GM12878 (cell line): ENCODE results near the gene ABHD17A. TPM values are rescaled to one million over a fixed set of nuclear protein-coding genes. Genes with fewer than 3 reads are reported as not detected.

ENCODE experiments used
- ATAC-seq: fragments of 200-7000 bp; cut with Tn5 transposase; 3 replicates; pipeline ENCODE4 v1.9.1; 2020; ENCODE audit warnings: mild to moderate bottlenecking, moderate library complexity
- BruUV-seq: library from RNA; stranded (reverse); fragments of 400-500 nt; replicated peaks from 2 replicates; lab custom pipeline; 2021; lab: Mats Ljungman, UMichigan
- CTCF ChIA-PET: fragments of 300-600 bp; sonication (Branson Sonifier 250); formaldehyde crosslinking; extraction: SDS; loops from one replicate; lab custom pipeline; 2021; ENCODE audit warnings: inconsistent platforms; lab: Yijun Ruan, JAX
- POLR2A ChIA-PET: fragments of 350-600 bp; formaldehyde crosslinking; extraction: SDS; loops from one replicate; lab custom pipeline; 2021; ENCODE audit warnings: inconsistent platforms; lab: Charles Lee
- RAD21 ChIA-PET: fragments of 300-600 bp; sonication (Branson Sonifier 250); formaldehyde crosslinking; loops from one replicate; lab custom pipeline; 2023; ENCODE audit warnings: antibody characterized with exemption; ENCODE audit not compliant: unreplicated experiment; lab: Charles Lee
- SMC1A ChIA-PET: fragments of 300-600 bp; sonication (Branson Sonifier 250); formaldehyde crosslinking; loops from one replicate; lab custom pipeline; 2023; ENCODE audit not compliant: unreplicated experiment, uncharacterized antibody; lab: Charles Lee
- DNase-seq: peaks from one replicate; pipeline ENCODE4 v3.0.0-alpha.2; 2011; ENCODE audit warnings: low read depth, low spot score
- FAIRE-seq: peaks from 3 replicates; lab custom pipeline; 2011; peaks lifted over from hg19 to GRCh38; lab: Jason Lieb, UNC
- H2AFZ ChIP-seq: 2 replicates; pipeline ENCODE4 v1.6.0; 2011; ENCODE audit warnings: low read depth, low read length, control low read depth; ENCODE audit not compliant: control insufficient read depth
- H3K27ac ChIP-seq: 2 replicates; pipeline ENCODE4 v1.5.1; 2011; ENCODE audit warnings: control low read depth; ENCODE audit not compliant: control insufficient read depth, insufficient read depth
- H3K27me3 ChIP-seq, 2 experiments: replicated peaks in 1 of 2; 2 replicates each; pipeline versions ENCODE4 v1.6.0 to v1.6.1; 2011; ENCODE audit warnings: low read length in 1 of 2; ENCODE audit not compliant: control insufficient read depth in 2 of 2, insufficient read depth in 2 of 2
- H3K36me3 ChIP-seq, 2 experiments: 2 replicates each; pipeline ENCODE4 v1.5.1; 2011; ENCODE audit warnings: low read length in 1 of 2; ENCODE audit not compliant: control insufficient read depth in 2 of 2, insufficient read depth in 2 of 2
- H3K4me1 ChIP-seq: 2 replicates; pipeline ENCODE4 v1.6.1; 2011; ENCODE audit warnings: mild to moderate bottlenecking, low read length, moderate library complexity, mixed read lengths; ENCODE audit not compliant: control insufficient read depth, insufficient read depth
- H3K4me2 ChIP-seq: 2 replicates; pipeline ENCODE4 v1.6.0; 2011; ENCODE audit warnings: control low read depth; ENCODE audit not compliant: control insufficient read depth, insufficient read depth
- H3K4me3 ChIP-seq: fragments of 200-600 bp; sonication (generic); 2 replicates; pipeline ENCODE4 v1.5.1; 2016
- H3K79me2 ChIP-seq: 2 replicates; pipeline ENCODE4 v1.6.0; 2011; ENCODE audit warnings: low read length; ENCODE audit not compliant: control insufficient read depth, insufficient read depth
- H3K9ac ChIP-seq: 2 replicates; pipeline ENCODE4 v1.8.0; 2011; ENCODE audit warnings: low read length, control low read depth, mixed read lengths; ENCODE audit not compliant: control insufficient read depth, insufficient read depth
- H3K9me3 ChIP-seq: replicated peaks from 3 replicates; pipeline ENCODE4 v1.5.1; 2011; ENCODE audit warnings: mild to moderate bottlenecking, low read length; ENCODE audit not compliant: control insufficient read depth, insufficient read depth
- H4K20me1 ChIP-seq: 2 replicates; pipeline ENCODE4 v1.6.0; 2011; ENCODE audit not compliant: control insufficient read depth, insufficient read depth
- ASH2L ChIP-seq: fragments of 300-600, 200-600 bp; sonication (generic); IDR thresholded peaks from 2 replicates; pipeline ENCODE4 v1.6.1; 2017; ENCODE audit warnings: low read depth, mild to moderate bottlenecking, borderline replicate concordance
- BHLHE40 ChIP-seq, 2 experiments: fragments of 450-650 bp in 1 of 2; IDR thresholded peaks; 2 replicates each; pipeline ENCODE4 v1.6.1; 2011 to 2017; ENCODE audit warnings: low read depth in 2 of 2, borderline replicate concordance in 1 of 2, improper control_type of control experiment in 1 of 2, low read length in 1 of 2, mild to moderate bottlenecking in 1 of 2
- CHD2 ChIP-seq: IDR thresholded peaks from 2 replicates; pipeline ENCODE4 v1.6.1; 2011; ENCODE audit warnings: low read depth, low read length, improper control_type of control experiment, borderline replicate concordance
- FOXK2 ChIP-seq: fragments of 450-650 bp; IDR thresholded peaks from 2 replicates; pipeline ENCODE4 v1.6.1; 2017; ENCODE audit warnings: mild to moderate bottlenecking, moderate library complexity
- IKZF1 ChIP-seq: fragments of 450-650 bp; conservative IDR thresholded peaks from 2 replicates; pipeline ENCODE4 v1.6.1; 2017; ENCODE audit warnings: antibody characterized with exemption, mild to moderate bottlenecking
- NFIC ChIP-seq: IDR thresholded peaks from 2 replicates; pipeline ENCODE4 v1.6.1; 2012; ENCODE audit warnings: low read depth, mild to moderate bottlenecking, inconsistent platforms, low read length, moderate library complexity
- PAX5 ChIP-seq: IDR thresholded peaks from 2 replicates; pipeline ENCODE4 v1.6.1; 2011; ENCODE audit warnings: low read depth, low read length, borderline replicate concordance
- PAX8 ChIP-seq: fragments of 450-650 bp; IDR thresholded peaks from 2 replicates; pipeline ENCODE4 v1.6.1; 2017; ENCODE audit warnings: mild to moderate bottlenecking, moderate library complexity
- RAD51 ChIP-seq: fragments of 450-650 bp; IDR thresholded peaks from 2 replicates; pipeline ENCODE4 v1.6.1; 2016; ENCODE audit warnings: moderate library complexity, mild to moderate bottlenecking, inconsistent platforms
- SIN3A ChIP-seq: IDR thresholded peaks from 2 replicates; pipeline ENCODE4 v1.6.1; 2012; ENCODE audit warnings: low read depth, low read length, improper control_type of control experiment
- SMC3 ChIP-seq: IDR thresholded peaks from 2 replicates; pipeline ENCODE4 v1.6.1; 2011; ENCODE audit warnings: low read length, improper control_type of control experiment, borderline replicate concordance
- SREBF2 ChIP-seq: IDR thresholded peaks from 2 replicates; pipeline ENCODE4 v1.6.1; 2012; ENCODE audit warnings: mild to moderate bottlenecking, low read length
- SRF ChIP-seq, 2 experiments: IDR thresholded peaks; 2 replicates each; pipeline ENCODE4 v1.6.1; 2011; ENCODE audit warnings: low read depth in 2 of 2, low read length in 2 of 2, mild to moderate bottlenecking in 1 of 2, moderate library complexity in 1 of 2
- STAT3 ChIP-seq: IDR thresholded peaks from 2 replicates; pipeline ENCODE4 v1.6.1; 2011; ENCODE audit warnings: low read depth, low read length, improper control_type of control experiment
- SUZ12 ChIP-seq: fragments of 200-600 bp; sonication (generic); IDR thresholded peaks from one replicate; pipeline ENCODE4 v1.6.1; 2018; ENCODE audit warnings: antibody characterized with exemption, mild to moderate bottlenecking; ENCODE audit not compliant: unreplicated experiment
- TBL1XR1 ChIP-seq: IDR thresholded peaks from 2 replicates; pipeline ENCODE4 v1.6.1; 2012; ENCODE audit warnings: low read depth, low read length, improper control_type of control experiment
- TCF7 ChIP-seq: IDR thresholded peaks from 2 replicates; pipeline ENCODE4 v1.6.1; 2014; ENCODE audit warnings: antibody characterized with exemption, borderline replicate concordance
- ZNF274 ChIP-seq: IDR thresholded peaks from one replicate; pipeline ENCODE4 v1.8.0; 2011; ENCODE audit not compliant: insufficient read length, insufficient read depth
- WGBS: methylation state at CpG from one replicate; pipeline ENCODE4 v1.1.6; 2016; ENCODE audit warnings: low lambda C conversion rate; ENCODE audit not compliant: insufficient replicate concordance, insufficient coverage; ENCODE audit errors: missing lambda C conversion rate; 5-methylcytosine and 5-hydroxymethylcytosine counted together
- in situ Hi-C: fragments of 300-500 bp; cut with MboI; formaldehyde crosslinking; loops from 9 replicates; pipeline ENCODE4 v1.14.3; 2018; ENCODE audit warnings: mixed read lengths
- intact Hi-C: fragments of 100-400 bp; cut with micrococcal nuclease; formaldehyde crosslinking; loops from one replicate; pipeline ENCODE4 v1.14.2; 2022; ENCODE audit not compliant: unreplicated experiment
- polyA plus RNA-seq, 11 experiments: library from polyadenylated mRNA; depleted of rRNA in 4 of 11; unstranded in 6 of 11; stranded (reverse) in 5 of 11; fragments of >200 nt; fragmentation: Nextera tagmentation in 4 of 11; fragmentation: Illumina TruSeq in 1 of 11; extraction: Ambion mirVana in 4 of 11; extraction: Trizol in 1 of 11; gene quantifications; 1 replicate in 1 of 11; 2 replicates in 10 of 11; pipeline versions ENCODE4 v1.2.1 to v1.2.3, GENCODE V29; 2011 to 2016; ENCODE audit warnings: inconsistent platforms in 2 of 11, missing spikeins in 2 of 11, low read depth in 1 of 11
- total RNA-seq, 4 experiments: library from RNA; depleted of rRNA in 3 of 4; stranded (reverse); fragments of >200 nt in 3 of 4; fragmentation: Illumina TruSeq in 1 of 4; extraction: Trizol in 1 of 4; gene quantifications; 2 replicates each; pipeline versions ENCODE4 v1.2.1 to v1.2.3, GENCODE V29; 2013 to 2021
- TF ChIP-seq, protein P1 (sequence below): fragments of 450-650 bp; IDR thresholded peaks from 2 replicates; pipeline ENCODE4 v1.6.1; 2018; ENCODE audit warnings: mild to moderate bottlenecking, low read depth, moderate library complexity; ENCODE audit not compliant: partially characterized antibody

ABHD17A gene
- total and polyA plus RNA-seq, 10 of the 15 experiments (the other 5 are each of a cell fraction or from before 2014, with no cell fraction given): 0.13 to 126 (median 28.8) TPM; not detected in 1

DNA sequence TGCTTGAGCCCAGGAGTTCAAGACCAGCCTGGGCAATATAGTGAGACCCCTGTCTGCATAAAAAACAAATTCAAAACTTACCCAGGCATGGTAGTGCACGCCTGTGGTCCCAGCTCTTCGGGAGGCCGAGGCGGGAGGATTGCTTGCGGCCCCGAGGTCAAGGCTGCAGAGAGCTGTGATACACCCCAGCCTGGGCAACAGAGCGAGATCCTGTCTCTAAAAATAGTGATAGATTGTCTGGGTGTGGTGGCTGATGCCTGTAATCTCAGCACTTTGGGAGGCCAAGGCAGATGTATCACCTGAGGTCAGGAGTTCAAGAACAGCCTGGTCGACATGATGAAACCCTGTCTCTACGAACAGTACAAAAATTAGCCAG is 18.0 kb downstream of the ABHD17A start:
- Histone ChIP-seq H3K4me3 (no peak overlapping the region), H3K27ac (no peak overlapping the region), H3K36me3 (peaks cover 0 to 5% of the 10 kb centered on the region in 2 experiments; a peak in 3 of 4 replicates), H3K27me3 (no peaks in the 10 kb centered on the region), H4K20me1 (no peaks in the 10 kb centered on the region), H3K9ac (no peak overlapping the region), H2AFZ (no peak overlapping the region), H3K79me2 (peaks cover 14% of the 10 kb centered on the region)
- in situ Hi-C loops: loop anchor here (25.0 kb wide), 1 partner anchor 1495 kb away; the partner anchor contains the start of gene NFIC
- no TSS peak for BruUV-seq
- ChIA-PET RAD21 (no interaction called here), CTCF (interaction anchor here (1.1 to 1.7 kb wide), 2 partner anchors 18 to 63 kb away, joined by 3 to 4 read pairs; partner anchors contain the start of gene ABHD17A), SMC1A (no interaction called here)
- WGBS: 97% methylated on average over 9 of the region's 9 CpGs
- ATAC-seq: no peak
- FAIRE-seq: no peak
- no peak for TF ChIP-seq ASH2L
- TF ChIP-seq SREBF2: no peak
- no peak for TF ChIP-seq SRF (IDR thresholded peaks at IDR 0.05; ENCODE audit: low read depth in 2 of 2, low read length in 2 of 2)
- no peak for TF ChIP-seq IKZF1
- no peak for TF ChIP-seq PAX8
- no peak for TF ChIP-seq SIN3A
- TF ChIP-seq, protein P1, sequence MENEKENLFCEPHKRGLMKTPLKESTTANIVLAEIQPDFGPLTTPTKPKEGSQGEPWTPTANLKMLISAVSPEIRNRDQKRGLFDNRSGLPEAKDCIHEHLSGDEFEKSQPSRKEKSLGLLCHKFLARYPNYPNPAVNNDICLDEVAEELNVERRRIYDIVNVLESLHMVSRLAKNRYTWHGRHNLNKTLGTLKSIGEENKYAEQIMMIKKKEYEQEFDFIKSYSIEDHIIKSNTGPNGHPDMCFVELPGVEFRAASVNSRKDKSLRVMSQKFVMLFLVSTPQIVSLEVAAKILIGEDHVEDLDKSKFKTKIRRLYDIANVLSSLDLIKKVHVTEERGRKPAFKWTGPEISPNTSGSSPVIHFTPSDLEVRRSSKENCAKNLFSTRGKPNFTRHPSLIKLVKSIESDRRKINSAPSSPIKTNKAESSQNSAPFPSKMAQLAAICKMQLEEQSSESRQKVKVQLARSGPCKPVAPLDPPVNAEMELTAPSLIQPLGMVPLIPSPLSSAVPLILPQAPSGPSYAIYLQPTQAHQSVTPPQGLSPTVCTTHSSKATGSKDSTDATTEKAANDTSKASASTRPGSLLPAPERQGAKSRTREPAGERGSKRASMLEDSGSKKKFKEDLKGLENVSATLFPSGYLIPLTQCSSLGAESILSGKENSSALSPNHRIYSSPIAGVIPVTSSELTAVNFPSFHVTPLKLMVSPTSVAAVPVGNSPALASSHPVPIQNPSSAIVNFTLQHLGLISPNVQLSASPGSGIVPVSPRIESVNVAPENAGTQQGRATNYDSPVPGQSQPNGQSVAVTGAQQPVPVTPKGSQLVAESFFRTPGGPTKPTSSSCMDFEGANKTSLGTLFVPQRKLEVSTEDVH: no peak
- no peak for TF ChIP-seq RAD51
- TF ChIP-seq CHD2: no peak
- no peak for TF ChIP-seq ZNF274
- TF ChIP-seq PAX5: no peak
- no peak for TF ChIP-seq TCF7
- no peak for TF ChIP-seq STAT3
- TF ChIP-seq FOXK2: no peak
- TF ChIP-seq BHLHE40 (IDR thresholded peaks at IDR 0.05; ENCODE audit: borderline replicate concordance in 1 of 2, low read depth in 2 of 2, low read length in 1 of 2): no peak
- TF ChIP-seq SUZ12: no peak
- no peak for TF ChIP-seq SMC3
- no peak for TF ChIP-seq TBL1XR1
- no peak for TF ChIP-seq NFIC
- TF ChIP-seq, all 136 proteins: peak for 0
- POLR2A ChIA-PET: interaction anchor here (0.6 kb wide), 1 partner anchor 79 kb away, joined by 3 read pairs; no protein-coding TSS in a partner anchor
- Histone ChIP-seq H3K9me3 (no peaks in the 10 kb centered on the region), H3K4me2 (no peak overlapping the region), H3K4me1 (peaks cover 5% of the 10 kb centered on the region; the same call in 1 of the 2 replicates)
- intact Hi-C loops: no loop called here
- no peak for DNase-seq
